Heart left ventricle (tissue), 13 donors: Measurements from ENCODE around the gene S100A14.

Experiments
- POLR2A ChIP-seq, 2 donors: fragments of 450-650 bp; IDR thresholded peaks; one replicate each; pipeline ENCODE4 v1.6.1; 2017; ENCODE audit warnings: antibody characterized with exemption in 2 of 2, mild to moderate bottlenecking in 2 of 2, moderate library complexity in 2 of 2
- TF ChIP-seq, protein P1 (sequence below), 12 donors: fragments of 200-600 bp; sonication (generic) in 4 of 12; IDR thresholded peaks; one replicate each; pipeline versions ENCODE4 v1.5.0 to v1.8.0; 2018 to 2022; ENCODE audit warnings: antibody characterized with exemption in 12 of 12, mild to moderate bottlenecking in 5 of 12
- donor health status: ischemic (EF 13 %, LVEDD 7.1; RV severe dilation, severe dysfunction).
- donor health status: DM: no; HTN: yes; CAD: no.
- donor health status: DM: no; HTN: no; CAD: no.
- donor health status: ischemic (EF 25% LVEDD 6.9; RV normal size, moderate dysfunction).
- donor health status: ischemic (EF 25% LVEDD 5.7; RV mildly dilated, moderate dysfunction).
- donor health status: ischemic (EF 35%, LVEDD 5.7; RV mildly dilated, moderate dysfunction).
- donor health status: nonischemic (EF 11% LVEDD 7.7; RV severe dilation, severe dysfunction).
- donor health status: DM: yes; HTN: yes; CAD: no.
- donor health status: PGD.
- donor health status: ischemic (EF 29% LVEDD 5.4; RV normal size, mild dysfunction).
- donor health status: nonischemic (EF 23%, LVEDD 6.1; RV moderate dilation, normal function).

DNA sequence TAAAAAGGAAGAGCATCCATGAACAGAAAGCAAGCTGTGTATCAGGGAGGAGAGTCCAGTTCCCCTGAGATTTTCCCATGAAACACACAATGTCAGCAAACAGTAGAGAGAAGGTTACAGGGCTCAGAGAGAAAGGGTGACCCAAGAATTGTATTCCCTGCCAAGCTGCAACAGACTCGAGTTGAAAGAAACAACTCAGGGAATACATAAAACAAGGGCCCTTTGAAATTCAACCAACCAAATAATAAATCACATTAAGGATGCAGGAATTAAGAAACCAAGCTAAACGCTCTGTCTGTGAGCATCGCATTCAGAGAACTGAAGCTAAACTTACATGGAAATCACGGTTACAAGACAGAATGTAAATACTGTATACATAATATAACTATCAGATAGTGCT is 23.4 kb downstream of the S100A14 start:
- TF ChIP-seq POLR2A (IDR thresholded peaks at IDR 0.05) = no peak
- TF ChIP-seq, protein P1, sequence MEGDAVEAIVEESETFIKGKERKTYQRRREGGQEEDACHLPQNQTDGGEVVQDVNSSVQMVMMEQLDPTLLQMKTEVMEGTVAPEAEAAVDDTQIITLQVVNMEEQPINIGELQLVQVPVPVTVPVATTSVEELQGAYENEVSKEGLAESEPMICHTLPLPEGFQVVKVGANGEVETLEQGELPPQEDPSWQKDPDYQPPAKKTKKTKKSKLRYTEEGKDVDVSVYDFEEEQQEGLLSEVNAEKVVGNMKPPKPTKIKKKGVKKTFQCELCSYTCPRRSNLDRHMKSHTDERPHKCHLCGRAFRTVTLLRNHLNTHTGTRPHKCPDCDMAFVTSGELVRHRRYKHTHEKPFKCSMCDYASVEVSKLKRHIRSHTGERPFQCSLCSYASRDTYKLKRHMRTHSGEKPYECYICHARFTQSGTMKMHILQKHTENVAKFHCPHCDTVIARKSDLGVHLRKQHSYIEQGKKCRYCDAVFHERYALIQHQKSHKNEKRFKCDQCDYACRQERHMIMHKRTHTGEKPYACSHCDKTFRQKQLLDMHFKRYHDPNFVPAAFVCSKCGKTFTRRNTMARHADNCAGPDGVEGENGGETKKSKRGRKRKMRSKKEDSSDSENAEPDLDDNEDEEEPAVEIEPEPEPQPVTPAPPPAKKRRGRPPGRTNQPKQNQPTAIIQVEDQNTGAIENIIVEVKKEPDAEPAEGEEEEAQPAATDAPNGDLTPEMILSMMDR (IDR thresholded peaks at IDR 0.05) = no peak
